OCI-LY7 (cell line): Measurements from ENCODE around the gene VCL. TPM values are rescaled to one million over a fixed set of nuclear protein-coding genes. Genes with fewer than 3 reads are reported as not detected.

Source experiments
- BruUV-seq: library from RNA; stranded (reverse); fragments of 400-500 nt; replicated peaks from 2 replicates; lab custom pipeline; 2021; lab: Mats Ljungman, UMichigan
- CTCF ChIA-PET: fragments of 300-600 bp; sonication (Branson Sonifier 250); formaldehyde crosslinking; loops from one replicate; lab custom pipeline; 2022; ENCODE audit warnings: antibody characterized with exemption; ENCODE audit not compliant: unreplicated experiment; lab: Charles Lee
- POLR2A ChIA-PET: fragments of 300-600 bp; sonication (Branson Sonifier 250); formaldehyde crosslinking; loops from one replicate; lab custom pipeline; 2022; ENCODE audit warnings: antibody characterized with exemption; lab: Charles Lee
- DNase-seq: peaks from one replicate; pipeline ENCODE4 v3.0.0-alpha.2; 2015; ENCODE audit warnings: low spot score
- H2AFZ ChIP-seq: fragments of 200-600 bp; sonication (generic), shearing (Covaris generic); 2 replicates; pipeline ENCODE4 v1.6.1; 2014; ENCODE audit warnings: mild to moderate bottlenecking, antibody characterized with exemption, low read length, moderate library complexity
- H3K27ac ChIP-seq: fragments of 200-600 bp; sonication (generic); 2 replicates; pipeline ENCODE4 v1.5.1; 2014; ENCODE audit warnings: mixed run types, low read depth, mild to moderate bottlenecking, moderate library complexity, low read length, inconsistent platforms; ENCODE audit not compliant: poor library complexity, severe bottlenecking
- H3K36me3 ChIP-seq: fragments of 200-600 bp; sonication (generic); 2 replicates; pipeline ENCODE4 v1.6.1; 2014; ENCODE audit warnings: mild to moderate bottlenecking, antibody characterized with exemption, low read length, moderate library complexity, mixed read lengths; ENCODE audit not compliant: insufficient read depth
- H3K4me1 ChIP-seq: fragments of 200-600 bp; sonication (generic); 2 replicates; pipeline ENCODE4 v1.5.1; 2014; ENCODE audit warnings: mild to moderate bottlenecking, low read length; ENCODE audit not compliant: insufficient read depth, poor library complexity, severe bottlenecking
- H3K4me2 ChIP-seq: fragments of 200-600 bp; sonication (generic); 2 replicates; pipeline ENCODE4 v1.6.1; 2014; ENCODE audit warnings: mild to moderate bottlenecking, low read length
- H3K4me3 ChIP-seq: fragments of 200-600 bp; sonication (generic); 2 replicates; pipeline ENCODE4 v1.5.1; 2014; ENCODE audit warnings: mild to moderate bottlenecking, low read depth, low read length; ENCODE audit not compliant: poor library complexity, severe bottlenecking
- H3K79me2 ChIP-seq: fragments of 200-600 bp; sonication (generic); 2 replicates; pipeline ENCODE4 v1.6.1; 2016; ENCODE audit warnings: low read depth, mild to moderate bottlenecking, low read length, moderate library complexity, mixed read lengths; ENCODE audit not compliant: insufficient read depth
- H3K9me2 ChIP-seq: fragments of 200-600 bp; sonication (generic); 2 replicates; pipeline ENCODE4 v1.6.1; 2016; ENCODE audit warnings: mild to moderate bottlenecking, low read length, mixed read lengths; ENCODE audit not compliant: insufficient read depth
- H3K9me3 ChIP-seq: fragments of 200-600 bp; sonication (generic); 2 replicates; pipeline ENCODE4 v1.6.1; 2014; ENCODE audit warnings: mild to moderate bottlenecking, mixed run types, low read length, mixed read lengths
- H4K20me1 ChIP-seq: fragments of 200-600 bp; sonication (generic); 2 replicates; pipeline ENCODE4 v1.6.1; 2014; ENCODE audit warnings: mild to moderate bottlenecking, antibody characterized with exemption, low read length, moderate library complexity, mixed read lengths; ENCODE audit not compliant: insufficient read depth
- CTCF ChIP-seq: fragments of 200-600 bp; sonication (generic); conservative IDR thresholded peaks from 2 replicates; pipeline ENCODE4 v1.5.1; 2014; ENCODE audit warnings: mild to moderate bottlenecking, antibody characterized with exemption, low read length, moderate library complexity, mixed read lengths
- EZH2phosphoT487 ChIP-seq: fragments of 200-600 bp; sonication (generic); IDR thresholded peaks from 2 replicates; pipeline ENCODE4 v1.6.1; 2018; ENCODE audit warnings: low read depth, borderline replicate concordance, mild to moderate bottlenecking, mixed run types, antibody characterized with exemption, low read length, moderate library complexity, mixed read lengths
- intact Hi-C: fragments of 100-400 bp; cut with micrococcal nuclease; formaldehyde crosslinking; loops from one replicate; pipeline ENCODE4 v1.10.0; 2022; ENCODE audit not compliant: unreplicated experiment
- total RNA-seq, 2 experiments: library from RNA; depleted of rRNA in 1 of 2; stranded (reverse); fragments of >200 nt in 1 of 2; shearing (Covaris generic) in 1 of 2; gene quantifications; 2 replicates each; pipeline ENCODE4 v1.2.3, GENCODE V29; 2014 to 2022

The VCL gene
- total RNA-seq, 2 experiments from 2014 or later = 19.1 to 55.5 TPM

DNA sequence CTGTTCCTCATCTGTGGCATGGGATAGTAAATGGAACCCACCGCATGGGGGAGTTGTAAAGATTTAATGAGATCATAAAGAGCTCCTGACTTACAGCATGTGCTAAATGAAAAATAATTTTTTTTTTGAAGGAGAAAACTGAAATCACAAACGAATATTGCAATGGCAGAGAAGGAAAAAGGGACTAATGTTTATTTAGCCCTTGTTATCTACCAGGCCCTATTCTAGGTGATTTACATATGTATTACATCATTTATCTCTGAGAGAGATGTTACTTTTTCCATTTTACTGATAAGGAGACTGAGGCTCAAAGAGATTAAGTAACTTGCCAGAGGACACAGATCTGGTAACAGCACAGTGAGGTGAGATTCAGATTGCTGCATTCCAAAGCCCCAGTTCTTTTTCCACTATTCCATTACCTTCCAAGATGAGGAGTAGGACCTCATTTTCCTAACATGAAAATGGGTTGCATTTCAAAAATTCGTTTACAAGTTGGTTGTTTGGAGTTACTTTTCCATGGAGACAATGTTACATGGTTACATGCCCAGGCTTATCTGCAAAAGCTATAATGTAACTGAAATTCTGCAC lies 28.6 kb downstream of the VCL start:
- no peak overlapping the region for H3K27ac ChIP-seq
- no peak for DNase-seq
- H2AFZ ChIP-seq = no peak overlapping the region
- no peak for TF ChIP-seq EZH2phosphoT487
- no peak for TF ChIP-seq CTCF
- intact Hi-C loops = no loop called here
- H3K79me2 ChIP-seq = no peaks in the 10 kb centered on the region
- H3K4me2 ChIP-seq = no peak overlapping the region
- BruUV-seq = no TSS peak
- no peaks in the 10 kb centered on the region for H3K36me3 ChIP-seq
- ChIA-PET POLR2A (interaction anchor here (0.6 to 5.6 kb wide), 6 partner anchors 9 to 120 kb away, joined by 3 to 30 read pairs (median 4); no protein-coding TSS in a partner anchor), CTCF (interaction anchor here (1.5 kb wide), 1 partner anchor 55 kb away, joined by 3 read pairs; no protein-coding TSS in a partner anchor)
- no peaks in the 10 kb centered on the region for H3K9me2 ChIP-seq
- no peaks in the 10 kb centered on the region for H3K4me1 ChIP-seq
- no peaks in the 10 kb centered on the region for H3K9me3 ChIP-seq
- no peak overlapping the region for H3K4me3 ChIP-seq
- H4K20me1 ChIP-seq = no peaks in the 10 kb centered on the region

- Histone ChIP-seq H3K4me3 (no peak overlapping the region), H4K20me1 (no peaks in the 10 kb centered on the region), H3K4me1 (no peaks in the 10 kb centered on the region), H3K27ac (no peak overlapping the region), H3K79me2 (no peaks in the 10 kb centered on the region), H2AFZ (no peak overlapping the region), H3K9me3 (no peaks in the 10 kb centered on the region), H3K36me3 (no peaks in the 10 kb centered on the region), H3K9me2 (no peaks in the 10 kb centered on the region), H3K4me2 (no peak overlapping the region)
- POLR2A ChIA-PET = interaction anchor here (0.7 to 5.6 kb wide), 5 partner anchors 12 to 167 kb away, joined by 3 to 30 read pairs (median 5); no protein-coding TSS in a partner anchor
- intact Hi-C loops = no loop called here
- TF ChIP-seq CTCF (no peak), EZH2phosphoT487 (no peak)
- DNase-seq = no peak
- CTCF ChIA-PET = no interaction called here
- BruUV-seq = no TSS peak
Observed at GRCh38 chr10:74027702-74028101, 29.8 kb downstream of the VCL start.

DNA sequence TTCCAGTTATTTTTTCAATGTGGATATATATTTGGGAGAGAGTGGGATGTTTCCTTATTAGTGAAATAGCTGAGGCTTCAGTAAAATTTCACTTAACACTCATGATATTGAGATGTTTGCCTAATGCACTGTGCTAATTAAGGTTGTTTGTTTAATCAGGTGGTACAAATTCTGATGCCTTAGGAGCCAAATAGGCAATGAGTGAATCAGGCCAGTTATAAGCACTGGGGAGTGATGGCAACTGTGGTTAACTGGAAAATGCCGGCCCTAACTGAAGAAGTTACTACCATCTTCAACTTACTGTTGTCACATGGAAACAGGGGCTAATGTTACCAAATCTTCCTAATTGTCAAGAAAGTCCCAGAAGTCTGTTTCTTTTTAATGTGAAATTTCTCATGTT lies 32.0 kb downstream of the VCL start:
- CTCF ChIA-PET = no interaction called here
- BruUV-seq = no TSS peak
- H3K79me2 ChIP-seq = no peaks in the 10 kb centered on the region

More for the DNA sequence above, 32.0 kb downstream of the VCL start:
- Histone ChIP-seq H2AFZ (no peak overlapping the region), H3K9me2 (no peaks in the 10 kb centered on the region), H3K9me3 (no peaks in the 10 kb centered on the region), H3K4me1 (peaks cover 10% of the 10 kb centered on the region), H3K4me2 (no peak overlapping the region), H3K4me3 (no peak overlapping the region), H3K27ac (no peak overlapping the region), H4K20me1 (no peaks in the 10 kb centered on the region), H3K36me3 (no peaks in the 10 kb centered on the region)
- no peak for TF ChIP-seq CTCF
- no peak for TF ChIP-seq EZH2phosphoT487
- POLR2A ChIA-PET = interaction anchor here (1.1 kb wide), 1 partner anchor 10 kb away, joined by 5 read pairs; no protein-coding TSS in a partner anchor
- intact Hi-C loops = loop anchor here (5.0 kb wide), 1 partner anchor 73 kb away; no protein-coding TSS in a partner anchor
- no peak for DNase-seq
